ENCODE measurements around the gene NUP214.
"Not testable (repeated sequence)": the region's sequence is repeated elsewhere in the genome, so short reads cannot be mapped to it uniquely, and the experiment has no call there.

Gene NUP214

GRCh38 chr9:131259432-131259898 lies 134.1 kb downstream of the NUP214 start:
- DNase-seq (ENCODE audit: low read depth in 2 of 2), result no peak

- no peak for DNase-seq (ENCODE audit: low read depth in 2 of 2)
These were observed 134.7 kb downstream of the NUP214 start for GRCh38 chr9:131259916-131260597.

DNA sequence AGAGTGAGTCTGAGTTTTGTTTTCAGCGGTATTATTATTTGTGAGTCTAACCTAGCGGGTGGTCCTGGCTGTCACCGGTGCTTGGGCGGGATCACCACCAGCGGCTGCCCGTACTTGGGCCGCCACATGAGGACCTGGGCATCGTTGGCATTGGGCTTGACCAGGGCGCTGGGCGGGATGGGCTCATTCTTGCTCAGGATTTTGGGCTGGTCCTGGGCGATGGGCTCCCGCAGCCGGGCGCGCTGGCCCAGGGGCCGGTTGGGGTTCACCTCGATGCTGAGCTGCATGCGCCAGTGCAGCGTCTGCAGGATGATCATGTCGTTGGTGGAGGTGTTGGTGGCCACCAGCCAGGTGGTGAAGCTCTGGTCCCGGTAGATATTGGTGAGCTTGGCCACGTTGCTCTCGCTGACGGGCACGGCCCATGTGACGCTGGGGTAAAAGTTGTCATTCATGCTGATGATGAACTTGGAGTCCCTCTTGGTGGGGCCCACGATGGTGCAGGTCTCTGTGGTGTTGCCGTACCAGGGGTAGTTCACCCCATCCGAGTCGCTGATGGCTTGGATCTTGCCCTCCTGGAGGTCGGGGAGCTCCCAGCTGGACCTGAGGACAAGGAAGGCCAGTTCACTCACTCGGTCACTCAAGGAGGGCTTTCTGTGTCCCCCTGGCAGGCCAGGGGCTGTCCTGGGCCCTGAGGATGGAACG lies 135.5 kb downstream of the NUP214 start:
- DNase-seq (ENCODE audit: low read depth in 2 of 2), result no peak

GRCh38 chr9:131262327-131263032 lies 137.1 kb downstream of the NUP214 start:
- DNase-seq (ENCODE audit: low read depth in 2 of 2), result no peak

- not testable (repeated sequence) for DNase-seq (ENCODE audit: low read depth in 2 of 2)
These were observed 137.6 kb downstream of the NUP214 start for GRCh38 chr9:131263033-131263343.

- no peak for DNase-seq (ENCODE audit: low read depth in 2 of 2)
These were observed 138.3 kb downstream of the NUP214 start for GRCh38 chr9:131263701-131264100.

- DNase-seq (ENCODE audit: low read depth in 2 of 2), result no peak
These were observed 138.8 kb downstream of the NUP214 start for GRCh38 chr9:131264231-131264630.

DNA sequence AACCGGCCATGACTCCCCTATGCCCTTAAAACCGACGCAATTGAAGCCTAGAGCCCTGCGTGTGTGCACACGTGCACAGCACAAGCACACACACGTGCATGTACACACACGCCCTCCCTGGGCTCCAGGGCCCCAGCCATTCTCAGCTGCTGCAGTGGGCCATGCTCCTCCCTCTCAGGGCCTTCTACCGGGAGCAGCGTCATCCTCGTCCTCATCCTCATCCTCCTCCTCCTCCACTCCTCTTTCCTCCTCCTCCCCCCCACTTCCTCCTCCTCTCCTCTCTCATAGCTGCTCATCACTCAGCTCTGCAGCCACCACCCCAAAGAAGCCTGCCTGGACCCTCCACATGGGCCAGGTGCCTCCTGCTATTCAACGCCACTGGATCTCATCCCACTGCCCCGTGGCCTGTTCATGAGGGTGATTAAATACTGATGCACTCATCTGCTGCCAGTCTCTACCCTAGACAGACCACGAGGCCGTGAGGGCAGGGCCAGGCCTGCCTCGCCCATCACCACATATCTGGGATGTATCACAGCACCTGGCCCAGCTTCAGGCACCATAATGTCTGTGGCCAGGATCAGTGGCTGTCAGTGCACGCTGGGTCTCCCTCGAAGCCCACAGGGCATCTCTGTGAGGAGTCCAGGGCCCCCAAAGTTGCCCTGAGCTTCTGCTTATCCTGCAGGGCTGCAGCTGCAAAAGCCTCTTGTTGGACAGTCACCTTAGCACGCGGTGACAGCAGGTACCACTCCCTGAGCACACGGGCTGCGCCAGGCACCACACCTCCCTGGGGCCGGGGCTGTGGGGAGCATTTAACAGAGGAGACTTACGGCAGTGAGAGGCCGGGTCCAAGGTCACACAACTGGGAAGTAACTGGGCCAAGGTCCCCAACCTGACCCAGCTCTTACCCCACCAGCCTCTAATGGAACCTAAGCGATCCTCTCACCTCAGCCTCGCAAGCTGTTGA lies 141.2 kb downstream of the NUP214 start:
- DNase-seq (ENCODE audit: low read depth in 2 of 2), result no peak

DNA sequence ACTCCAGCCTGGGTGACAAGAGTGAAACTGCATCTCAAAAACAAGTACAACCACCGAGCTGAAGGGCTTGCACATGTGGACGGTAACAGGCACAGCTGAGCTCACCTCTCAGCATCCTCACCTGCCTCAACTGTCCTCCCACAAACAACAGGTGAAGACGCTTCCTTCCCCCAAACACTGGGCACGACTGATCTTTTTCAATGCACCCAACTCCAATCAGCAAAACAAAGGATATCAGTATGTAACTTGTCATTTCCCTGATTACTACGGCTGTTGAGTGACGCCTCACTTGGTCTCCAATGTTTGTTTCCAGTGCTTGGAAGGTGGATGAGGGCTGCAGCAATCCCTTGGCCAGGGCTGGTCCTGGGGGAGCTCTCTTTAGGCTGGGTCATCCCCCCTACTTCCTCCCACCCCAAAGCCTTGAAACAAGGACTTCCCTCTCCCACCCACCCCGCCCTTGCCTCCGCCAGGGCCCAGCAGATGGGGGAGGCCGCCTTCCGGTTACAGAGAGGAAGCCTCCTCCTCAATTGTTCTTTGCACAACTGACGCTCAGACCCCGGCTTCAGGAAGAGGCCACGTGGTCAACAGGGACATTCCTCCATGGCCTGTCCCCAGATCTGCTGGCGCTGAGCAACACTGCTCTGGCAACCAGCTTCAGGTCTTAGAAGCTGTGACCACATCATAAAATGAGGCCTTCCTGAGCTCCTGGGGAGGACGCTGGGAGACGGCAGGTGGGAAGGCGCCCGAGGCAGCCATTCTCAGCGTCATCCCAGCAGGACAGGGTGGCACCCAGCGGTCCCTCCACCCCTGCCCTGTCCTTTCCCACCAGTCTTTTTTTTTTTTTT lies 145.0 kb downstream of the NUP214 start:
- no peak for DNase-seq (ENCODE audit: low read depth in 2 of 2)

DNA sequence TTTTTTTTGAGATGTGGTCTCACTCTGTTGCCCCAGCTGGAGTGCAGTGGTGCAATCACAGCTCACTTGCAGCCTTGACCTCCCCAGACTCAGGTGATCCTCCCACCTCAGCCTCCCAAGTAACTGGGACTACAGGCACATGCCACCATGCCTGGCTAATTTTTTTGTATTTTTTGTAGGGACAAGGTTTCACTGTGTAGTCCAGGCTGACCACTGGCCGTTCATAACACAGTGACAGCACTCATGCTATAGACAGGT lies 145.6 kb downstream of the NUP214 start:
- DNase-seq (ENCODE audit: low read depth in 2 of 2), result not testable (repeated sequence)

GRCh38 chr9:131271506-131271931 lies 146.1 kb downstream of the NUP214 start:
- no peak for DNase-seq (ENCODE audit: low read depth in 2 of 2)

GRCh38 chr9:131272212-131272611 lies 146.8 kb downstream of the NUP214 start:
- DNase-seq (ENCODE audit: low read depth in 2 of 2), result no peak

- DNase-seq (ENCODE audit: low read depth in 2 of 2), result no peak
These were observed 147.9 kb downstream of the NUP214 start for GRCh38 chr9:131273146-131273855.

- DNase-seq (ENCODE audit: low read depth in 2 of 2), result no peak
These were observed 148.7 kb downstream of the NUP214 start for GRCh38 chr9:131273856-131274673.

GRCh38 chr9:131274674-131275331 lies 149.4 kb downstream of the NUP214 start:
- no peak for DNase-seq (ENCODE audit: low read depth in 2 of 2)

- DNase-seq (ENCODE audit: low read depth in 2 of 2), result no peak
These were observed 150.1 kb downstream of the NUP214 start for GRCh38 chr9:131275332-131276093.

GRCh38 chr9:131276094-131276888 lies 150.9 kb downstream of the NUP214 start, which contains the start of gene FAM78A:
Gene FAM78A, minus strand, starts transcription at chr9:131276510. Its CDS starts 331 bp downstream, at chr9:131276179.
- DNase-seq (ENCODE audit: low read depth in 2 of 2), result no peak

All from stimulated activated CD4-positive, alpha-beta T cell treated with anti-CD3 and anti-CD28 coated beads, Interleukin-15, amount 100 ng/mL, for 48 hours (primary cell).